HepG2 (cell line): ENCODE results near the gene ASTN2. TPM values are rescaled to one million over a fixed set of nuclear protein-coding genes. Genes with fewer than 3 reads are reported as not detected.

Source experiments
- ATAC-seq: fragments of 200-7000 bp; cut with Tn5 transposase; 3 replicates; pipeline ENCODE4 v1.9.1; 2020; ENCODE audit warnings: mild to moderate bottlenecking, moderate library complexity
- BruUV-seq: library from RNA; stranded (reverse); fragments of 400-500 nt; replicated peaks from 2 replicates; lab custom pipeline; 2021; lab: Mats Ljungman, UMichigan
- CTCF ChIA-PET: fragments of 300-600 bp; formaldehyde crosslinking; extraction: SDS; loops from one replicate; lab custom pipeline; 2021; ENCODE audit warnings: low total read pairs, inconsistent platforms, low intra/inter-chr PET ratio; lab: Yijun Ruan, JAX
- POLR2A ChIA-PET: fragments of 350-600 bp; sonication (Branson Sonifier 250); formaldehyde crosslinking; loops from one replicate; lab custom pipeline; 2020; ENCODE audit warnings: antibody characterized with exemption, inconsistent platforms; lab: Yijun Ruan, JAX
- DNase-seq: peaks from one replicate; pipeline ENCODE4 v3.0.0-alpha.2; 2015; ENCODE audit warnings: low spot score
- FAIRE-seq: peaks from 3 replicates; lab custom pipeline; 2011; peaks lifted over from hg19 to GRCh38; lab: Jason Lieb, UNC
- H2AFZ ChIP-seq: one replicate; pipeline ENCODE4 v1.6.1; 2011; ENCODE audit warnings: low read length, inconsistent platforms
- H3K27ac ChIP-seq: fragments of 300-600 bp; 3 replicates; pipeline ENCODE4 v1.8.0; 2011; ENCODE audit warnings: mixed run types, mild to moderate bottlenecking, mixed read lengths, low read length, inconsistent platforms; ENCODE audit not compliant: insufficient read depth; ENCODE audit errors: extremely low read length
- H3K27me3 ChIP-seq, 2 experiments: fragments of 200-600 bp in 1 of 2; 2 replicates in 1 of 2; 3 replicates in 1 of 2; pipeline versions ENCODE4 v1.6.0 to v1.8.0; 2011; ENCODE audit warnings: low read length in 2 of 2, mild to moderate bottlenecking in 2 of 2, moderate library complexity in 2 of 2, inconsistent platforms in 1 of 2; ENCODE audit not compliant: insufficient read depth in 2 of 2, control insufficient read depth in 1 of 2
- H3K36me3 ChIP-seq, 2 experiments: fragments of 200-600 bp in 1 of 2; replicated peaks in 1 of 2; 2 replicates in 1 of 2; 3 replicates in 1 of 2; pipeline versions ENCODE4 v1.5.1 to v1.8.0; 2011; ENCODE audit warnings: low read length in 2 of 2, inconsistent platforms in 1 of 2; ENCODE audit not compliant: insufficient read depth in 2 of 2, control insufficient read depth in 1 of 2
- H3K4me1 ChIP-seq: 2 replicates; pipeline ENCODE4 v1.5.1; 2012; ENCODE audit warnings: low read length, inconsistent platforms; ENCODE audit not compliant: insufficient read depth
- H3K4me2 ChIP-seq: 2 replicates; pipeline ENCODE4 v1.6.0; 2011; ENCODE audit warnings: low read depth, low read length, inconsistent platforms
- H3K4me3 ChIP-seq, 3 experiments: fragments of 200-600 bp in 1 of 3; sonication (generic), shearing (Covaris generic) in 1 of 3; replicated peaks in 1 of 3; 2 replicates each; pipeline ENCODE4 v1.5.1; 2011 to 2016; ENCODE audit warnings: low read length in 3 of 3, inconsistent platforms in 2 of 3, low read depth in 2 of 3, mild to moderate bottlenecking in 2 of 3, control low read depth in 1 of 3, mixed read lengths in 1 of 3; ENCODE audit not compliant: insufficient read depth in 1 of 3
- H3K79me2 ChIP-seq: one replicate; pipeline ENCODE4 v1.6.1; 2011; ENCODE audit warnings: low read length, inconsistent platforms; ENCODE audit not compliant: insufficient read depth
- H3K9ac ChIP-seq: 2 replicates; pipeline ENCODE4 v1.6.0; 2011; ENCODE audit warnings: mild to moderate bottlenecking, low read depth, low read length, inconsistent platforms; ENCODE audit not compliant: insufficient read depth
- H3K9me3 ChIP-seq: 2 replicates; pipeline ENCODE4 v1.5.1; 2012; ENCODE audit warnings: mild to moderate bottlenecking, low read length
- H4K20me1 ChIP-seq: 2 replicates; pipeline ENCODE4 v1.6.0; 2011; ENCODE audit warnings: inconsistent platforms, mild to moderate bottlenecking, low read length, moderate library complexity; ENCODE audit not compliant: insufficient read depth
- FOSL1 ChIP-seq: sonication (generic); formaldehyde crosslinking; IDR thresholded peaks from 2 replicates; pipeline ENCODE4 v1.9.0; 2021; ENCODE audit warnings: missing genetic modification reagents, borderline replicate concordance
- FOSL2 ChIP-seq: sonication (generic); formaldehyde crosslinking; IDR thresholded peaks from 2 replicates; pipeline ENCODE4 v1.4.0; 2020; ENCODE audit warnings: missing genetic modification reagents
- MED13 ChIP-seq: sonication (generic); formaldehyde crosslinking; IDR thresholded peaks from 2 replicates; pipeline ENCODE4 v1.5.0; 2020; ENCODE audit warnings: missing genetic modification reagents
- STAT5B ChIP-seq: sonication (generic); formaldehyde crosslinking; IDR thresholded peaks from 2 replicates; pipeline ENCODE4 v1.4.0; 2020; ENCODE audit warnings: missing genetic modification reagents
- TEF ChIP-seq: sonication (generic); formaldehyde crosslinking; IDR thresholded peaks from 2 replicates; pipeline ENCODE4 v1.5.0; 2020; ENCODE audit warnings: missing genetic modification reagents
- ZBTB20 ChIP-seq: sonication (generic); formaldehyde crosslinking; IDR thresholded peaks from 2 replicates; pipeline ENCODE4 v1.8.1; 2023; ENCODE audit warnings: missing genetic modification reagents, low read depth, mild to moderate bottlenecking, borderline replicate concordance
- ZMYM3 ChIP-seq: sonication (generic); formaldehyde crosslinking; IDR thresholded peaks from 2 replicates; pipeline ENCODE4 v1.5.1; 2020; ENCODE audit warnings: mild to moderate bottlenecking, missing genetic modification reagents
- ZNF629 ChIP-seq: sonication (generic); formaldehyde crosslinking; conservative IDR thresholded peaks from 2 replicates; pipeline ENCODE4 v1.5.0; 2020; ENCODE audit warnings: missing genetic modification reagents
- WGBS: methylation state at CpG from one replicate; pipeline ENCODE4 v1.1.6; 2017; ENCODE audit warnings: low lambda C conversion rate; 5-methylcytosine and 5-hydroxymethylcytosine counted together
- in situ Hi-C: cut with HindIII; loops from 2 replicates; pipeline ENCODE4 v1.10.0; 2017; ENCODE audit warnings: low pct_unique_long_range_greater_than_20kb; ENCODE audit not compliant: extremely low pct_ligation_motif_present
- intact Hi-C: fragments of 100-400 bp; cut with micrococcal nuclease; formaldehyde crosslinking; loops from one replicate; pipeline ENCODE4 v1.10.0; 2022; ENCODE audit not compliant: unreplicated experiment
- polyA plus RNA-seq, 8 experiments: library from polyadenylated mRNA; depleted of rRNA in 3 of 8; stranded (reverse) in 7 of 8; unstranded in 1 of 8; fragments of >200 nt; fragmentation: Illumina TruSeq in 4 of 8; extraction: Trizol in 4 of 8; gene quantifications; 2 replicates each; pipeline versions ENCODE4 v1.2.1 to v1.2.3, GENCODE V29; 2011 to 2016; ENCODE audit warnings: low read depth in 4 of 8, missing spikeins in 1 of 8, mixed read lengths in 1 of 8; ENCODE audit not compliant: insufficient read depth in 1 of 8
- total RNA-seq, 5 experiments: library from RNA; depleted of rRNA; stranded (reverse); fragments of >200 nt; fragmentation: Illumina TruSeq; extraction: Trizol; gene quantifications; 2 replicates each; pipeline ENCODE4 v1.2.3, GENCODE V29; 2016; ENCODE audit warnings: low read depth in 1 of 5
- TF ChIP-seq, protein P1 (sequence below): IDR thresholded peaks from 2 replicates; pipeline ENCODE4 v1.4.0; 2020; ENCODE audit warnings: mild to moderate bottlenecking, missing genetic modification reagents
- TF ChIP-seq, protein P2 (sequence below): sonication (generic); formaldehyde crosslinking; IDR thresholded peaks from 2 replicates; pipeline ENCODE4 v1.8.0; 2022; ENCODE audit warnings: missing genetic modification reagents, mild to moderate bottlenecking, inconsistent platforms, borderline replicate concordance

ASTN2 gene
- total and polyA plus RNA-seq, 2 of the 13 experiments (the other 11 are each of a cell fraction or from before 2014, with no cell fraction given): 5.2 to 13.5 TPM

DNA sequence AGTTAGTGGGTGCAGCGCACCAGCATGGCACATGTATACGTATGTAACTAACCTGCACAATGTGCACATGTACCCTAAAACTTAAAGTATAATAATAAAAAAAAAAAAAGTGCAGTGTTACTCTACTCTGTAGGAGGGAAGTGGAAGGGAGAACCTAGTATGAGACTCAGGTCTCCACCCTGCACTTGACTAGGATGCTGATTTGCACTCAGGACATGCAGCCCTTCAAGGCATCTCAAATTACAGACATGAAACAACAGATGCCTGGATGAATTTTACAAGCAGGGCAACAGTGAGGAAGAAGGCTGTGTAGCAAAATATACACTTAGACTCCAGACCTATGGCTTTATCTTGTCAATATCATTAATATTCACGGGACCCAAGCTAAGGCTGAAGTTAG, 711.2 kb downstream of the ASTN2 start (continued):
- no peak for TF ChIP-seq FOSL1 (CRISPR knock-in tag)
- TF ChIP-seq ZMYM3 (CRISPR knock-in tag): no peak
- no peak for TF ChIP-seq ZBTB20 (CRISPR knock-in tag)
- TF ChIP-seq MED13: no peak
- TF ChIP-seq, protein P1, sequence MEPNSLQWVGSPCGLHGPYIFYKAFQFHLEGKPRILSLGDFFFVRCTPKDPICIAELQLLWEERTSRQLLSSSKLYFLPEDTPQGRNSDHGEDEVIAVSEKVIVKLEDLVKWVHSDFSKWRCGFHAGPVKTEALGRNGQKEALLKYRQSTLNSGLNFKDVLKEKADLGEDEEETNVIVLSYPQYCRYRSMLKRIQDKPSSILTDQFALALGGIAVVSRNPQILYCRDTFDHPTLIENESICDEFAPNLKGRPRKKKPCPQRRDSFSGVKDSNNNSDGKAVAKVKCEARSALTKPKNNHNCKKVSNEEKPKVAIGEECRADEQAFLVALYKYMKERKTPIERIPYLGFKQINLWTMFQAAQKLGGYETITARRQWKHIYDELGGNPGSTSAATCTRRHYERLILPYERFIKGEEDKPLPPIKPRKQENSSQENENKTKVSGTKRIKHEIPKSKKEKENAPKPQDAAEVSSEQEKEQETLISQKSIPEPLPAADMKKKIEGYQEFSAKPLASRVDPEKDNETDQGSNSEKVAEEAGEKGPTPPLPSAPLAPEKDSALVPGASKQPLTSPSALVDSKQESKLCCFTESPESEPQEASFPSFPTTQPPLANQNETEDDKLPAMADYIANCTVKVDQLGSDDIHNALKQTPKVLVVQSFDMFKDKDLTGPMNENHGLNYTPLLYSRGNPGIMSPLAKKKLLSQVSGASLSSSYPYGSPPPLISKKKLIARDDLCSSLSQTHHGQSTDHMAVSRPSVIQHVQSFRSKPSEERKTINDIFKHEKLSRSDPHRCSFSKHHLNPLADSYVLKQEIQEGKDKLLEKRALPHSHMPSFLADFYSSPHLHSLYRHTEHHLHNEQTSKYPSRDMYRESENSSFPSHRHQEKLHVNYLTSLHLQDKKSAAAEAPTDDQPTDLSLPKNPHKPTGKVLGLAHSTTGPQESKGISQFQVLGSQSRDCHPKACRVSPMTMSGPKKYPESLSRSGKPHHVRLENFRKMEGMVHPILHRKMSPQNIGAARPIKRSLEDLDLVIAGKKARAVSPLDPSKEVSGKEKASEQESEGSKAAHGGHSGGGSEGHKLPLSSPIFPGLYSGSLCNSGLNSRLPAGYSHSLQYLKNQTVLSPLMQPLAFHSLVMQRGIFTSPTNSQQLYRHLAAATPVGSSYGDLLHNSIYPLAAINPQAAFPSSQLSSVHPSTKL (CRISPR knock-in tag): no peak
- no peak for TF ChIP-seq TEF
- TF ChIP-seq ZNF629 (CRISPR knock-in tag): no peak
- TF ChIP-seq STAT5B (CRISPR knock-in tag): no peak

DNA sequence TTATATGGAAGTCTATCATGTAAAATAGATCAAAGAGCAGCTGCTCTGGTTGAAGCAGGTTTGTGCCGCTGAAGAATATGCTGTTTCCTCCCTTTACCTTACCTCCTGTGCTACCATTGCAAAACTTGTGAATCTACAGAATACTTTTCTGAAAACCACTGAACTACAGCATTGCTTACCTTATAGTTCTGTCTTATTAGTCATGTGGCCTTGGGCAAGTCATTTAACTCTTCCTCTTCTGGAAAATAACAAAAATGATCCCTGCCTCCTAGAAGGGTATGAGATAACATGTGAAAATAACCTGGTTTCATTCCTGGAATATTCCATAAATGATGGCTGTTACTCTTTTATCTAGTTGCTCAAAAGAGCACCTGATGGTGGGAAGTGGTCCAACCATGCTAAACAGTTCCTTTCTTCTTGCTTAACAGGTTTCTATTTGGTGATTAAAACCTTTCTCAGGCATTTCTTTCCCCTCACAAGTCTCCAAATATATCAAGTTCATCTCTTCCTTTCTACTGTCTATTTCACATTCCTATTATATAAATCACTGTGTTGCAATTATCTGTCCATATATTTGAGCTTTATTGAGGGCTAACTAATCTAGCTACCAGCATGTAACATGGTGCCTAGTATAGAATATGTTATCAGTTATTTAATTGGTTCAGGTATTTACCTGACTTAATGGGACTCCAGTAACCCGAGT, 712.8 kb downstream of the ASTN2 start:
- WGBS: 96% methylated on average over 2 of the region's 2 CpGs
- POLR2A ChIA-PET: interaction anchor here (0.8 kb wide), 1 partner anchor 15 kb away, joined by 3 read pairs; the partner anchor contains the start of gene TRIM32
- no peak for DNase-seq
- Histone ChIP-seq H3K9ac (no peak overlapping the region), H3K4me1 (no peaks in the 10 kb centered on the region), H4K20me1 (no peaks in the 10 kb centered on the region), H3K27ac (no peak overlapping the region), H3K9me3 (no peaks in the 10 kb centered on the region), H3K36me3 (peaks cover 8 to 19% of the 10 kb centered on the region in 2 experiments; a peak in 4 of 5 replicates), H3K27me3 (no peaks in the 10 kb centered on the region), H3K4me2 (no peak overlapping the region), H2AFZ (no peak overlapping the region), H3K79me2 (no peaks in the 10 kb centered on the region), H3K4me3 (no peak overlapping the region)
- CTCF ChIA-PET: no interaction called here
- no peak for FAIRE-seq
- in situ Hi-C loops: no loop called here
- TSS peak; percentile 23 for BruUV-seq
- no peak for TF ChIP-seq FOSL2
- TF ChIP-seq, protein P2, sequence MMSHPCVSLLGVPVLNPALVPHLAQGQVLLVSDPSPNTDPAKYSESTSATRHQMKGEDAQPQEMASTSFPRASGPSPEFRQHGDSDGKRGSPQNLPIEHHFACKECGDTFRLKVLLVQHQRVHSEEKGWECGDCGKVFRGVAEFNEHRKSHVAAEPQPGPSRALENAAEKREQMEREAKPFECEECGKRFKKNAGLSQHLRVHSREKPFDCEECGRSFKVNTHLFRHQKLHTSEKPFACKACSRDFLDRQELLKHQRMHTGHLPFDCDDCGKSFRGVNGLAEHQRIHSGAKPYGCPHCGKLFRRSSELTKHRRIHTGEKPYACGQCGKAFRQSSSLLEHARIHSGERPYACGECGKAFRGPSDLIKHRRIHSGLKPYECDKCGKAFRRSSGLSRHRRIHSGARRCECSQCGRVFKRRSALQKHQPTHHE (CRISPR knock-in tag): no peak
- intact Hi-C loops: no loop called here
- ATAC-seq: no peak
